ENCODE results near the gene SPIB.

DNA sequence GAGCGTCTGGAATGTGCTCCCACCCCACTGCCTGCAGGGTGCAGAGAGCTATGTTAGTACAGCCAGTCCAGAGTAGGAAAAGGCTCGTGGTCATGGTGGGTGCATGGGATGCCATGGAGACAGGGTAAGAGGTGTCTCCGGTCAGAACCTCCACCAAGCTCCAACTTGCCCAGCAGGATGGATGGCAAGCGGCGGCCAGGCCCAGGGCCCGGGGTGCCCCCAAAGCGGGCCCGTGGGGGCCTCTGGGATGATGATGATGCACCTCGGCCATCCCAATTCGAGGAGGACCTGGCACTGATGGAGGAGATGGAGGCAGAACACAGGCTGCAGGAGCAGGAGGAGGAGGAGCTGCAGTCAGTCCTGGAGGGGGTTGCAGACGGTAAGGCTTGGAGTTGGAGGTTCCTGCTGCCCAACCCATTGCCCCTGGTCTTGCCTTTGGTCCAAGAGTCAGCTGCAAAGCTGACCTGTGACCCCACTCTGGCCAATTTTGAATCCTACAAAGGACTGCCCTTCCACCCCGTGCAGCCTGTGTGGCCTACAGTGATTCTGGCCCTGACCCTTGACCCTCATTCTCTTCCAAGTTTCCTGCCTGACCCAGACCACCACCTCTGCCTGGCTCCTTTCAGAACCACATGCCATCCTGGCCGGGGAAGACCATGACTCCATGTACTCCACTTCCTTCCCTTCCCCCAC, 19.9 kb upstream of the SPIB start:
- TF ChIP-seq, protein P1, sequence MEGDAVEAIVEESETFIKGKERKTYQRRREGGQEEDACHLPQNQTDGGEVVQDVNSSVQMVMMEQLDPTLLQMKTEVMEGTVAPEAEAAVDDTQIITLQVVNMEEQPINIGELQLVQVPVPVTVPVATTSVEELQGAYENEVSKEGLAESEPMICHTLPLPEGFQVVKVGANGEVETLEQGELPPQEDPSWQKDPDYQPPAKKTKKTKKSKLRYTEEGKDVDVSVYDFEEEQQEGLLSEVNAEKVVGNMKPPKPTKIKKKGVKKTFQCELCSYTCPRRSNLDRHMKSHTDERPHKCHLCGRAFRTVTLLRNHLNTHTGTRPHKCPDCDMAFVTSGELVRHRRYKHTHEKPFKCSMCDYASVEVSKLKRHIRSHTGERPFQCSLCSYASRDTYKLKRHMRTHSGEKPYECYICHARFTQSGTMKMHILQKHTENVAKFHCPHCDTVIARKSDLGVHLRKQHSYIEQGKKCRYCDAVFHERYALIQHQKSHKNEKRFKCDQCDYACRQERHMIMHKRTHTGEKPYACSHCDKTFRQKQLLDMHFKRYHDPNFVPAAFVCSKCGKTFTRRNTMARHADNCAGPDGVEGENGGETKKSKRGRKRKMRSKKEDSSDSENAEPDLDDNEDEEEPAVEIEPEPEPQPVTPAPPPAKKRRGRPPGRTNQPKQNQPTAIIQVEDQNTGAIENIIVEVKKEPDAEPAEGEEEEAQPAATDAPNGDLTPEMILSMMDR (IDR thresholded peaks at IDR 0.05) = no peak
- TF ChIP-seq POLR2A (IDR thresholded peaks at IDR 0.05) = no peak
